Loucy (cell line): ENCODE measurements around the gene MICAL2.

Source experiments
- EZH2phosphoT487 ChIP-seq: fragments of 200-600 bp; IDR thresholded peaks from 2 replicates; pipeline ENCODE4 v1.6.1; 2018; ENCODE audit warnings: antibody characterized with exemption, mild to moderate bottlenecking, moderate library complexity, borderline replicate concordance
- TF ChIP-seq, protein P1 (sequence below): fragments of 200-600 bp; sonication (generic); conservative IDR thresholded peaks from 2 replicates; pipeline ENCODE4 v1.5.1; 2014; ENCODE audit warnings: mild to moderate bottlenecking, antibody characterized with exemption, low read length

- TF ChIP-seq, protein P1, sequence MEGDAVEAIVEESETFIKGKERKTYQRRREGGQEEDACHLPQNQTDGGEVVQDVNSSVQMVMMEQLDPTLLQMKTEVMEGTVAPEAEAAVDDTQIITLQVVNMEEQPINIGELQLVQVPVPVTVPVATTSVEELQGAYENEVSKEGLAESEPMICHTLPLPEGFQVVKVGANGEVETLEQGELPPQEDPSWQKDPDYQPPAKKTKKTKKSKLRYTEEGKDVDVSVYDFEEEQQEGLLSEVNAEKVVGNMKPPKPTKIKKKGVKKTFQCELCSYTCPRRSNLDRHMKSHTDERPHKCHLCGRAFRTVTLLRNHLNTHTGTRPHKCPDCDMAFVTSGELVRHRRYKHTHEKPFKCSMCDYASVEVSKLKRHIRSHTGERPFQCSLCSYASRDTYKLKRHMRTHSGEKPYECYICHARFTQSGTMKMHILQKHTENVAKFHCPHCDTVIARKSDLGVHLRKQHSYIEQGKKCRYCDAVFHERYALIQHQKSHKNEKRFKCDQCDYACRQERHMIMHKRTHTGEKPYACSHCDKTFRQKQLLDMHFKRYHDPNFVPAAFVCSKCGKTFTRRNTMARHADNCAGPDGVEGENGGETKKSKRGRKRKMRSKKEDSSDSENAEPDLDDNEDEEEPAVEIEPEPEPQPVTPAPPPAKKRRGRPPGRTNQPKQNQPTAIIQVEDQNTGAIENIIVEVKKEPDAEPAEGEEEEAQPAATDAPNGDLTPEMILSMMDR: no peak
- no peak for TF ChIP-seq EZH2phosphoT487
Measured at GRCh38 chr11:12124306-12124705, 13.9 kb downstream of the MICAL2 start.
